Stimulated activated CD4-positive, alpha-beta T cell treated with anti-CD3 and anti-CD28 coated beads, Interleukin-2, amount 100 ng/mL, for 24 hours (primary cell): ENCODE results near the gene RXYLT1.

Experiments used
- DNase-seq, 2 donors: peaks; one replicate each; pipeline ENCODE4 v3.0.0-alpha.2; 2020

RXYLT1 gene

DNA sequence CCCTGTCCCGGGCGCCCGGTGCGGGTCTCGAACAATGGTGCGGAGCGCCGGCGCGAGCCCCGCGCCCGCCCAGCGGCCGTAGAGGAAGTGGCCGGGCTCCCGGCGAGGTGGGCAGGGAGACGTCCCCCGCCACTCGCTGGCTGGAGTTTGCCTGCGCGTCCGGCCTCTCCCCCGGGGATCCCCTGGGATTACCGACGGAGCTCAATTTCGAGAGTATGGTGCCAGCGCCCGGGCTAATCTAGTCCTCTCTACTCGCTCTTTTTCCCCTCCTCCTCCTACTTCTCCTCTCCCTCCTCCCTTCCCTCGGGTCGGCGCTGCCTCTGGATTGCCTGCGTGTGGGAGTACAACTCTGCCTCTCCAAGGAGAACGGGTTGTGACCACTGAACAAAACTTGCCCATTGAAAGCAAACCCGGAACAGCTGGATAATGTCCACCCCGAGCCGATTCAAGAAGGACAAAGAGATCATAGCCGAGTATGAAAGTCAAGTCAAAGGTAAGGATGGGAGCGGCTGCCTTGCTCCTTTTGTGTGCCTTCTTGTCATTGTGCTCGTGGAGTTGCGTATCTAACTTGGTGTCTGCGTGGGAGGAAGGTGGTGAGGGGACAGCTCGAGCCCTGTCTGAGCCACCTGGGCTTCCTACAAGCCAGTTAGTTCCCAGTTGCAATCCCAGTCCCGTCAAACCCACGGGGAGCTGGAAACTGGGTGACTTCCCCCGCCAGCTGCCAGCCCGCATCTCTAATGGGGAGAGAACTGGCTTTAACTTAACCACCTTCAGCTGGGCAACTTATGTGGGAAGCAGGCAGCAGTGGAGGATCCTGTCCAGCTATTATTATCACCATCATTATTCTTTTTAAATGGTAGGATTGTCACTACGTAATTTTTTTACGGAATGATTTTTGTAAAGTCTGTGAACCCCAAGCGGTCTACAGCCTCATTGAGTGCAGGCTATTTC is 65.0 kb downstream of the RXYLT1 start, which contains the start of gene SRGAP1:
Gene SRGAP1, plus strand, starts transcription at position 310 of the 951 bp plus-strand sequence. Its CDS starts 117 bp downstream, at position 427.
- DNase-seq, result peak in 1 of 2 donors; percentile 19

GRCh38 chr12:63845726-63846125 is 66.0 kb downstream of the RXYLT1 start:
- DNase-seq, result no peak

DNA sequence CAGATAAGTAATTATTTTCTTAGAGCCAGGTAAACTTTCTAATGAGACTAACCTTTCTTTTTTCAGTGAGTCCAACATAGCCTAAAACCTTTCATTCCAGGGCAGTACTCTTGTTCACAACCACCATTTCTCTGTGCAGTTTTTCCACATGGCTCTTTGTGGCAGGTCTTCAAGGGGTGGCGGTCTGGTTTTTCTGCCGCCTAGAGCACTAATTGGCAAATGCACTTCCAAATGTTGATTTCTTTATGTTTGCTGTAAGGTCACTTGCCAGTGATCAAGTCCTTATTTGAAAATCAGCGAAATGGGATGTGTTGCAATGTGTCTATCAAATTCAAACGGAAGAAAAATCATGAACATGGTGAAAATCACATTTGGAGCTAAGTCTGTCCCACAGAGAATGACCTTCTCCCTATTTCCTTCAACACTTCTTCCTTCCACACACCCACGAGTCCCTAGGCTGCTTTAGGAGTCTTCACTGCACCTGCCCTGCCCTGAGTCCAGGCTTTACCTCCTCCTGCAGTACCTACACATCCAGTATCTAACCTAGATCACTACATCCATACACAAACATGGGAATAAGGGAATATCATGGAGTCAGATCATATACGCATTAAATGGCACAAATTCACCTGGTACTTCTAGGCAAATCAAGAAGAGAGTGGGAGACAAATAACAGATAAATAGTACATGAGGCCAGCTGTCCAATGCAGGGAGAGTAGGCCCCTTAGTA is 66.7 kb downstream of the RXYLT1 start:
- DNase-seq, result no peak

DNA sequence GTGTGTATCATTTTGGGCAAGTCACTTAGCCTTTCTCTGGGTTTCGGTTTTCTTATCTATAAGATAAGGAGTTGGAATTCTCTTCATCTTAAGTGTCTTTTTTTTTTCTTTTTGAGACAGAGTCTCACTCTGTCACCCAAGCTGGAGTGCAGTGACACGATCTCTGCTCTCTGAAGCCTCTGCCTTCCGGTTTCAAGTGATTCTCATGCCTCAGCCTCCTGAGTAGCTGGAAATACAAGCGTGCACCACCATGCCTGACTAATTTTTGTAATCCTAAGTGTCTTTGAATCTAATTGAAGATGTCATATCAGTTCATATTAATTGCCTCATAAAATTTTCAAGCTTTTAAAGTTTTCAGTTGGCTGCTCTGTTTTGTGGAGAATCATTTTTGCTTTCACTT is 68.7 kb downstream of the RXYLT1 start:
- no peak for DNase-seq

GRCh38 chr12:63849106-63849620 is 69.5 kb downstream of the RXYLT1 start:
- DNase-seq, result no peak

GRCh38 chr12:63849641-63850040 is 69.9 kb downstream of the RXYLT1 start:
- no peak for DNase-seq

GRCh38 chr12:63853978-63854377 is 74.3 kb downstream of the RXYLT1 start:
- DNase-seq, result no peak

DNA sequence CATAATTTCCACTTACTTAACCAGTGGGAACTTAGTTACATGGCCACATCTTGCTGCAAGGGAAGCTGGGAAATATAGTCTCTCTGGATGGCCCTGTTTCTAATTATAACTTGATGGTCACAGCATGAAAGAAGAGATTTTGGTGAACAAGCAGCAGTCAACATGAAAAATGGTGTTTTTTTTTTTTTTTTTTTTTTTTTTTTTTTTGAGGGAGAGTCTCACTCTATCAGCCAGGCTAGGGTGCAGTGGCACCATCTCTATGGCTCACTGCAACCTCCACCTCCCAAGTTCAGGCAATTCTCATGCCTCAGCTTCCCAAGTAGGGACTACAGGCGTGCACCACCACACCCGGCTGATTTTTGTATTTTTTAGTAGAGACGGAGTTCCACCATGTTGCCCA is 75.6 kb downstream of the RXYLT1 start:
- no peak for DNase-seq

DNA sequence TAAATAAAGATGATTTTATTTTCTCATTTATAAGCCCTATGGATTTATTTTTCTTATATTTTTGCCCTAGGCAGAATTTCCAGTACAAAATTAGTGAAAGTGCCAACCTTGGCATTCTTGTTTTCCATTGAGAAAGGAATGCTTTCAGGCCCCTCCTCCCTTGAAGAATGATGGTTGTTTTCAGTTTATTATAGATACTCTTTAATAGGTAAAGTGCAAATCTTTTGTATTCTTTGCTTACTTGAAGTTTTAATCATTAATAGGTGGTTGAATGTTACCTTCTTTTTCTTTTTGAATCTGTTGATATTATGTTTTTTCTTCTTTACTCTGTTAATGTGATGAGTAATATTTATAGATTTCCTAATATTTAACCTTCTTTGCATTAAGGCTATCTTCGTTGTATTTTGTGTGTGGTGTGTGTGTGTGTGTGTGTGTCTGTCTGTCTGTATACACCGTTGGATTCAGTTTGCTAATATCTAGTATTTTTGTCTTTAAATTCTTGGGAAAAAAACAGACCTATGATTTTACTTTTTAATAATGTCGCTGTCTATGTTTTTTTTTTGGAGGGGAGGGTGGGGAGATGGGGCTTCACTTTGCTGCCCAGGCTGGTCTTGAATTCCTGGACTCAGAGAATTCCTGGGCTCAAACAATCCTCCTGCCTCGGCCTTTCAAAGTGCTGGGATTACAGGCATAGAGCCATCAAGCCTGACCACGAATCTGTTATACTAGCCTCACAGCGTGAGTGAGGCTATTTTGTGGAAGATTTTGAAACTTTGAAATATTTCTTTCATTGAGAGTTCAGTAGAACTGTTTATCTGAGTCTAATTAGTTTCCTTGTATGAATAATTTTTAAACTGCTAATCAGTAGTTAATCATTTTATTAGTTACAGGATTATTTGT is 78.3 kb downstream of the RXYLT1 start:
- DNase-seq, result no peak
